GM12878 (cell line): ENCODE results near the gene METRNL. TPM values are rescaled to one million over a fixed set of nuclear protein-coding genes. Genes with fewer than 3 reads are reported as not detected.
"Not testable (repeated sequence)": the region's sequence is repeated elsewhere in the genome, so short reads cannot be mapped to it uniquely, and the experiment has no call there.

Source experiments
- ATAC-seq: fragments of 200-7000 bp; cut with Tn5 transposase; 3 replicates; pipeline ENCODE4 v1.9.1; 2020; ENCODE audit warnings: mild to moderate bottlenecking, moderate library complexity
- BruUV-seq: library from RNA; stranded (reverse); fragments of 400-500 nt; replicated peaks from 2 replicates; lab custom pipeline; 2021; lab: Mats Ljungman, UMichigan
- CTCF ChIA-PET: fragments of 300-600 bp; sonication (Branson Sonifier 250); formaldehyde crosslinking; extraction: SDS; loops from one replicate; lab custom pipeline; 2021; ENCODE audit warnings: inconsistent platforms; lab: Yijun Ruan, JAX
- POLR2A ChIA-PET: fragments of 350-600 bp; formaldehyde crosslinking; extraction: SDS; loops from one replicate; lab custom pipeline; 2021; ENCODE audit warnings: inconsistent platforms; lab: Charles Lee
- RAD21 ChIA-PET: fragments of 300-600 bp; sonication (Branson Sonifier 250); formaldehyde crosslinking; loops from one replicate; lab custom pipeline; 2023; ENCODE audit warnings: antibody characterized with exemption; ENCODE audit not compliant: unreplicated experiment; lab: Charles Lee
- SMC1A ChIA-PET: fragments of 300-600 bp; sonication (Branson Sonifier 250); formaldehyde crosslinking; loops from one replicate; lab custom pipeline; 2023; ENCODE audit not compliant: unreplicated experiment, uncharacterized antibody; lab: Charles Lee
- DNase-seq: peaks from one replicate; pipeline ENCODE4 v3.0.0-alpha.2; 2011; ENCODE audit warnings: low read depth, low spot score
- FAIRE-seq: peaks from 3 replicates; lab custom pipeline; 2011; peaks lifted over from hg19 to GRCh38; lab: Jason Lieb, UNC
- H2AFZ ChIP-seq: 2 replicates; pipeline ENCODE4 v1.6.0; 2011; ENCODE audit warnings: low read depth, low read length, control low read depth; ENCODE audit not compliant: control insufficient read depth
- H3K27ac ChIP-seq: 2 replicates; pipeline ENCODE4 v1.5.1; 2011; ENCODE audit warnings: control low read depth; ENCODE audit not compliant: control insufficient read depth, insufficient read depth
- H3K27me3 ChIP-seq, 2 experiments: replicated peaks in 1 of 2; 2 replicates each; pipeline versions ENCODE4 v1.6.0 to v1.6.1; 2011; ENCODE audit warnings: low read length in 1 of 2; ENCODE audit not compliant: control insufficient read depth in 2 of 2, insufficient read depth in 2 of 2
- H3K36me3 ChIP-seq, 2 experiments: 2 replicates each; pipeline ENCODE4 v1.5.1; 2011; ENCODE audit warnings: low read length in 1 of 2; ENCODE audit not compliant: control insufficient read depth in 2 of 2, insufficient read depth in 2 of 2
- H3K4me1 ChIP-seq: 2 replicates; pipeline ENCODE4 v1.6.1; 2011; ENCODE audit warnings: mild to moderate bottlenecking, low read length, moderate library complexity, mixed read lengths; ENCODE audit not compliant: control insufficient read depth, insufficient read depth
- H3K4me2 ChIP-seq: 2 replicates; pipeline ENCODE4 v1.6.0; 2011; ENCODE audit warnings: control low read depth; ENCODE audit not compliant: control insufficient read depth, insufficient read depth
- H3K4me3 ChIP-seq: fragments of 200-600 bp; sonication (generic); 2 replicates; pipeline ENCODE4 v1.5.1; 2016
- H3K79me2 ChIP-seq: 2 replicates; pipeline ENCODE4 v1.6.0; 2011; ENCODE audit warnings: low read length; ENCODE audit not compliant: control insufficient read depth, insufficient read depth
- H3K9ac ChIP-seq: 2 replicates; pipeline ENCODE4 v1.8.0; 2011; ENCODE audit warnings: low read length, control low read depth, mixed read lengths; ENCODE audit not compliant: control insufficient read depth, insufficient read depth
- H3K9me3 ChIP-seq: replicated peaks from 3 replicates; pipeline ENCODE4 v1.5.1; 2011; ENCODE audit warnings: mild to moderate bottlenecking, low read length; ENCODE audit not compliant: control insufficient read depth, insufficient read depth
- H4K20me1 ChIP-seq: 2 replicates; pipeline ENCODE4 v1.6.0; 2011; ENCODE audit not compliant: control insufficient read depth, insufficient read depth
- CREB1 ChIP-seq: IDR thresholded peaks from 2 replicates; pipeline ENCODE4 v1.6.1; 2012; ENCODE audit warnings: low read depth, mild to moderate bottlenecking, inconsistent platforms
- ZSCAN29 ChIP-seq: fragments of 450-650 bp; IDR thresholded peaks from 2 replicates; pipeline ENCODE4 v1.6.1; 2017; ENCODE audit warnings: mild to moderate bottlenecking, moderate library complexity
- WGBS: methylation state at CpG from one replicate; pipeline ENCODE4 v1.1.6; 2016; ENCODE audit warnings: low lambda C conversion rate; ENCODE audit not compliant: insufficient replicate concordance, insufficient coverage; ENCODE audit errors: missing lambda C conversion rate; 5-methylcytosine and 5-hydroxymethylcytosine counted together
- in situ Hi-C: fragments of 300-500 bp; cut with MboI; formaldehyde crosslinking; loops from 9 replicates; pipeline ENCODE4 v1.14.3; 2018; ENCODE audit warnings: mixed read lengths
- intact Hi-C: fragments of 100-400 bp; cut with micrococcal nuclease; formaldehyde crosslinking; loops from one replicate; pipeline ENCODE4 v1.14.2; 2022; ENCODE audit not compliant: unreplicated experiment
- polyA plus RNA-seq, 11 experiments: library from polyadenylated mRNA; depleted of rRNA in 4 of 11; unstranded in 6 of 11; stranded (reverse) in 5 of 11; fragments of >200 nt; fragmentation: Nextera tagmentation in 4 of 11; fragmentation: Illumina TruSeq in 1 of 11; extraction: Ambion mirVana in 4 of 11; extraction: Trizol in 1 of 11; gene quantifications; 1 replicate in 1 of 11; 2 replicates in 10 of 11; pipeline versions ENCODE4 v1.2.1 to v1.2.3, GENCODE V29; 2011 to 2016; ENCODE audit warnings: inconsistent platforms in 2 of 11, missing spikeins in 2 of 11, low read depth in 1 of 11
- total RNA-seq, 4 experiments: library from RNA; depleted of rRNA in 3 of 4; stranded (reverse); fragments of >200 nt in 3 of 4; fragmentation: Illumina TruSeq in 1 of 4; extraction: Trizol in 1 of 4; gene quantifications; 2 replicates each; pipeline versions ENCODE4 v1.2.1 to v1.2.3, GENCODE V29; 2013 to 2021

METRNL gene
- total and polyA plus RNA-seq, 10 of the 15 experiments (the other 5 are each of a cell fraction or from before 2014, with no cell fraction given), result 0.05 to 3.7 (median 0.48) TPM; not detected in 2

- POLR2A ChIA-PET, result no interaction called here
Observed at GRCh38 chr17:83054518-83055125, 24.8 kb upstream of the METRNL start.

GRCh38 chr17:83055176-83055575, 24.2 kb upstream of the METRNL start:
- H3K27me3 ChIP-seq, H3K4me2 ChIP-seq, H3K4me3 ChIP-seq, H3K27ac ChIP-seq, DNase-seq, FAIRE-seq, H3K9ac ChIP-seq, intact Hi-C loops, ATAC-seq, H3K4me1 ChIP-seq, CTCF ChIA-PET, H3K36me3 ChIP-seq, H3K79me2 ChIP-seq, H3K9me3 ChIP-seq, in situ Hi-C loops, POLR2A ChIA-PET, RAD21 ChIA-PET, SMC1A ChIA-PET, H2AFZ ChIP-seq, H4K20me1 ChIP-seq, BruUV-seq: not testable (repeated sequence)
- 73% methylated on average over 23 of the region's 25 CpGs for WGBS

More at GRCh38 chr17:83054518-83055125, 24.8 kb upstream of the METRNL start:
- RAD21 ChIA-PET, result no interaction called here
- no peaks in the 10 kb centered on the region; the same call in none of the 2 replicates for H3K4me1 ChIP-seq
- ATAC-seq, result no peak
- WGBS, result 59% methylated on average over 13 of the region's 13 CpGs
- no peaks in the 10 kb centered on the region for H4K20me1 ChIP-seq
- no peak overlapping the region for H2AFZ ChIP-seq
- H3K4me3 ChIP-seq, result no peak overlapping the region
- H3K79me2 ChIP-seq, result no peaks in the 10 kb centered on the region
- no peak overlapping the region for H3K27ac ChIP-seq
- H3K4me2 ChIP-seq, result no peak overlapping the region
- intact Hi-C loops, result no loop called here
- TF ChIP-seq CREB1 (no peak), ZSCAN29 (no peak)
- TF ChIP-seq, all 136 proteins: peak for 0
- Histone ChIP-seq H3K36me3 (no peaks in the 10 kb centered on the region), H3K27me3 (no peaks in the 10 kb centered on the region), H3K9me3 (no peaks in the 10 kb centered on the region), H3K9ac (no peak overlapping the region)
- DNase-seq (no peak), FAIRE-seq (no peak)
- SMC1A ChIA-PET, result no interaction called here
- BruUV-seq, result no TSS peak
- in situ Hi-C loops, result no loop called here
- CTCF ChIA-PET, result no interaction called here
